Erythroblast (primary cell): ENCODE results near the gene PHF1.

Experiments used
- DNase-seq, 2 experiments: peaks; one replicate each; lab custom pipeline; 2025; lab: John Stamatoyannopoulos, UW
- GATA1 ChIP-seq: IDR thresholded peaks from 2 replicates; pipeline ENCODE4 v1.6.1; 2011; ENCODE audit warnings: low read depth, mild to moderate bottlenecking, control low read depth, low read length, moderate library complexity
- POLR2A ChIP-seq: IDR thresholded peaks from 2 replicates; pipeline ENCODE4 v1.6.1; 2011; ENCODE audit warnings: mild to moderate bottlenecking, low read length

The PHF1 gene

DNA sequence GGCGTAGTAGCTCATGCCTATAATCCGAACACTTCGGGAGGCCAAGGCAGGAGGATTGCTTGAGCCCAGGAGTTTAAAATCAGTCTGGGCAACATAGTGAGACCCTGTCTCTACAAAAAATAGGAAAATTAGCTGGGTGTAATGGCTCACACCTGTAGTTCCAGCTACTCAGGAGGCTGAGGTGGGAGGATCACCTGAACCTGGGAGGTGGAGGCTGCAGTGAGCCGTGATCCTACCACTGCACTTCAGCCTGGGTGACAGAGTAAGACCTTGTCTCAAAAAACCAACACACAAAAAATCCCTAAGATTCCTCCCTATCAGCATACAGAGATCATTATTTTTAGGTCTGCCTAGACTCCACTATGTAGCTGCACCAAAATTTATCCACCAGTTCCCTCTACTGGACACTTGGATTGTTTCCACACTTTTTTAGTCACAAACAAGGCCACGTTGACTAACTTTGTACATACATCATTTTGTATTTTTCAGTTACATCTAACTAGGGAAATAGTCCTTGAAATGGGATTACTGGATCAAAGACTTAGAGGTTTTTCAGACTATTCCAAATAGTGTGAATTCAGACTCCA is 3.6 kb upstream of the PHF1 start:
- peak in 1 of 2 experiments; percentile 44 for DNase-seq
- no peak for TF ChIP-seq GATA1
- TF ChIP-seq POLR2A = no peak

DNA sequence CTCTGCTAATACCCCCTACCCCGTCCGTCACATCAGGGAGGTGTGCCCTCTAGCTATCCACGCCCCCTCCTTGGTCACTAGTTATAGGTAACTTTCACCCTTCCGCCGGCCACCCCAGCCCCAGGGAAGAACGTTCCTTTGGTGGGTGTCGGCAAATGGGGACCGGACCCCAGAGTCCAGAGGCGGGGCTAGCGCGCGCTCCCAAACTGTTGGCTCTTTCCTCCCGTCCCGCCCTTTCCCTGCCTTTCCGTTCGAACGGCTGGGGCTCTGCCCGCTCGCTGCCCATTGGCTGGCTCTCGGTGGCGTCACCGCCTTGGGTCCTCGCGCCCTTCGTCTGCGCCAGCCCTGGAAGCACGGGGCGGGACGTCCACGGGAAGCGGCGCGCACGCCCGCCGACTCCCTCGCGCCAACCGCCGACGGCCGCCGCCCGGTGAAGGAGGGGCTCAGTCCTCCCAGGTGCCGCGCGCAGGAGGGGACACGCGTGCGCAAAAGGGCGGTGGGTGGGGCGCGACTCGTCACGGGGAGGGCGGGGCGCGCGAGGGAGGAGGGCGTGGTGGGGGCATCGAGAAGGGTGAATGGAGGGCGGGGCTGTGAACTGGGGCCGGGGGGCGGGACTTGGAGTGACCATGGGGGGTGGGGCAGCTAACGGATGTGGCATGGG is 634 bp upstream of the PHF1 start:
- DNase-seq = peak; percentile 99
- peak; percentile 89 for TF ChIP-seq POLR2A
- no peak for TF ChIP-seq GATA1

DNA sequence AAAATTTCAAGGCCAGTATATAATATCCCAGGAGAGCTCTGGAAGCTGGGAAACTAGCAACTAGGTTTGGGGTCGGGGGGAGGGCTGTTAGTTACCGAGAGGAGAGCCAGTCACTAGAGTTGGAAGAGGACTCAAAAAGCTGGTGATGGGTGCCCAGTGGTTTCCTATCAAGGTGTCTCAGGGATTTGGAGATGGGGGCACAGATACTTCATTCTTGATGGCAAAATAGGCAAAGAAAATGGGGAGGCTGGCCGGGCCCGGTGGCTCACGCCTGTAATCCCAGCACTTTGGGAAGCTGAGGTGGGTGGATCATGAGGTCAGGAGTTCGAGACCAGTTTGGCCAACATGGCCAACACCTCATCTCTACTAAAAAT is 805 bp downstream of the PHF1 start:
- no peak for DNase-seq
- TF ChIP-seq GATA1 (no peak), POLR2A (no peak)

DNA sequence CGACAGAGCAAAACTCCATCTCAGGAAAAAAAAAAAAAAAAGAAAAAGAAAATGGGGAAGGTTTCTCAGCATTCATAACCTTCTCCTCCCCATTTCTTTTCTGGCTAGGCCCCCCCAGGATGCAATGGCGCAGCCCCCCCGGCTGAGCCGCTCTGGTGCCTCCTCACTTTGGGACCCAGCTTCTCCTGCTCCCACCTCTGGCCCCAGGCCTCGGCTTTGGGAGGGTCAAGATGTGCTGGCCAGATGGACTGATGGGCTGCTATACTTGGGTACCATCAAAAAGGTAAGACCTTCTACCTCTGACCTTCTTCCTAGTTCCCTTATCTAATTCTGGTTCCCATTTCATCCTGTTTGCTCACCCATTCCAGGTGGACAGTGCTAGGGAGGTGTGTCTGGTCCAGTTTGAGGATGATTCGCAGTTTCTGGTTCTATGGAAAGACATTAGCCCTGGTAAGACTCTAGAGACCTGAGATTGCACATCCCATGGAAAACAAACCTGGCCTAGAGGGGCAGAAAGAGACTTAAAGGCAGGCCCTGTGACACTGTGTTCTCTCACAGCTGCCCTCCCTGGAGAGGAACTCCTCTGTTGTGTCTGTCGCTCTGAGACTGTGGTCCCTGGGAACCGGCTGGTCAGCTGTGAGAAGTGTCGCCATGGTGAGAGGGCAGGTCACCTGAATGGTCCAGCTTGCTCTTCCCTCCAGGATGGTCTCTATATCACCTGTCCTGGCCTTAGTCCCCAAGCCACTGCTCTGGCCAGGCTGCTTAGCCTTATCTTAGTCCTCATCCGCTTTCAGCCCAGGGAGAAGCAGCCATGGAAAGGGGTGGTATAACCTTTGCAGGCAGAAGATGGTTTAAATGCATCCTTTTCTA is 1.6 kb downstream of the PHF1 start:
- no peak for TF ChIP-seq GATA1
- no peak for TF ChIP-seq POLR2A
- DNase-seq = no peak

DNA sequence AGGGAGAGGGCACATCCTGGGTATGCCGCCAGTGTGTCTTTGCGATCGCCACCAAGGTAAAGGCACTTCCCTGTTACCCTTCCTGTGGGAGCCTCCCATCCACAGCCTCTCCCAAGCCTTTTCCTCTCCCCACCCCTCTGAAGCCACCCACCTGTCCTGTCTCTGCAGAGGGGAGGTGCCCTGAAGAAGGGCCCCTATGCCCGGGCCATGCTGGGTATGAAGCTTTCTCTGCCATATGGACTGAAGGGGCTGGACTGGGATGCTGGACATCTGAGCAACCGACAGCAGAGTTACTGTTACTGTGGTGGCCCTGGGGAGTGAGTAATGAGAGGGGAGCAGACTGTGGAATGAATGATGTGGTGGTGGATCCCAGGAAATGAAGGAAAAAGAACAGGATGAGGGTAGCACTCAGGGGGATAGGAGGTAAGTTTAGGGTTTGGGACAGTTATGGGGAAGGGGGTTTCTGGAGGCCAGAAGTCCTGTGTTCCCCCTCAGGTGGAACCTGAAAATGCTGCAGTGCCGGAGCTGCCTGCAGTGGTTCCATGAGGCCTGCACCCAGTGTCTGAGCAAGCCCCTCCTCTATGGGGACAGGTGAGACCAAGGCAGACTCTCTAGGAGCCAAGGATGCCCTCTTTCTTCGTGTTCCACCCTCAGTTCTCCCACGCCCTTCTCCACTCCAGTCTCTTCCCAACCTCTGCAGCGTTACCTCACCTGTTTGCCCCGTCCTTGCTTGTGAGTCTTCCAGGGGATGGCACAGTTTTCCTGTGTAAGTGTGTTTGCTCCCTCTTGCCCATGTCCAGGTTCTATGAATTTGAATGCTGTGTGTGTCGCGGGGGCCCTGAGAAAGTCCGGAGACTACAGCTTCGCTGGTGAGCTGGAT is 2.7 kb downstream of the PHF1 start:
- no peak for DNase-seq
- no peak for TF ChIP-seq GATA1
- no peak for TF ChIP-seq POLR2A

DNA sequence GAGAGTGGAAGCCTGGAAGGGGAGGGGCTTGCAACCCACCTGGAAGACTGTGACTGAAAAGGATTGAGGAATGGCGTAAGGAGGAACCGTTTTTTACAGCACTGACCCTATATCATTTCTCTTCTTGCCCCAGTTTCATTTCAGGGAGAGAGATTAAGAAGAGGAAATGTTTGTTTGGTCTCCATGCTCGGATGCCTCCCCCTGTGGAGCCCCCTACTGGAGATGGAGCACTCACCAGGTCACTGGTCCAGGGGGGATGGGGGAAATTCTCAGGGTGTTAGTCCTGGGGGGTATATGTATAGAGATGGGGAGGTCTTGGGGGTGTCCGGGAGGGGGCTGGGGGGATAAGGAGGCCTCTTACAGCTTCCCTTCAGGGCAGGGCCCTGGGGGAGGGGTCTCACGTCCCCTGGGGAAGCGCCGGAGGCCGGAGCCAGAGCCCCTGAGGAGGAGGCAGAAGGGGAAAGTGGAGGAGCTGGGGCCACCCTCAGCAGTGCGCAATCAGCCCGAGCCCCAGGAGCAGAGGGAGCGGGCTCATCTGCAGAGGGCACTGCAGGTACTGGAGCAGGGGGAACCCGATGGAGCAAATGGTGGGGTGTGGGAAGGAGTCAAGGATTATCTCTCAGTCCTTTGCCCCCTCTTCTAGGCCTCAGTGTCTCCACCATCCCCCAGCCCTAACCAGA is 3.9 kb downstream of the PHF1 start:
- DNase-seq = no peak
- TF ChIP-seq POLR2A = no peak
- no peak for TF ChIP-seq GATA1

DNA sequence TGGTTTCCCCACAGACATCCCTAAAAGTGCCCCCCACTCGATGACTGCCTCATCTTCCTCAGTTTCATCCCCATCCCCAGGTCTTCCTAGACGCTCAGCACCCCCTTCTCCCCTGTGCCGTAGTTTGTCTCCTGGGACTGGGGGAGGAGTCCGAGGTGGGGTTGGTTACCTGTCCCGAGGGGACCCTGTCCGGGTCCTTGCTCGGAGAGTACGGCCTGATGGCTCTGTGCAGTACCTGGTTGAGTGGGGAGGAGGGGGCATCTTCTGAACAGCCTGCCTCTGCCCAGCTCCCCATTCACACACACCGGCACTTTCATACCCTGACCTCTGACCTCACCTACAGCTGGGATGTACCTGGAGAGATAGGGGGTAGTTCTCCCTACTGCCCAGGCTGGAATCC is 5.0 kb downstream of the PHF1 start:
- DNase-seq = no peak
- TF ChIP-seq POLR2A (no peak), GATA1 (no peak)

DNA sequence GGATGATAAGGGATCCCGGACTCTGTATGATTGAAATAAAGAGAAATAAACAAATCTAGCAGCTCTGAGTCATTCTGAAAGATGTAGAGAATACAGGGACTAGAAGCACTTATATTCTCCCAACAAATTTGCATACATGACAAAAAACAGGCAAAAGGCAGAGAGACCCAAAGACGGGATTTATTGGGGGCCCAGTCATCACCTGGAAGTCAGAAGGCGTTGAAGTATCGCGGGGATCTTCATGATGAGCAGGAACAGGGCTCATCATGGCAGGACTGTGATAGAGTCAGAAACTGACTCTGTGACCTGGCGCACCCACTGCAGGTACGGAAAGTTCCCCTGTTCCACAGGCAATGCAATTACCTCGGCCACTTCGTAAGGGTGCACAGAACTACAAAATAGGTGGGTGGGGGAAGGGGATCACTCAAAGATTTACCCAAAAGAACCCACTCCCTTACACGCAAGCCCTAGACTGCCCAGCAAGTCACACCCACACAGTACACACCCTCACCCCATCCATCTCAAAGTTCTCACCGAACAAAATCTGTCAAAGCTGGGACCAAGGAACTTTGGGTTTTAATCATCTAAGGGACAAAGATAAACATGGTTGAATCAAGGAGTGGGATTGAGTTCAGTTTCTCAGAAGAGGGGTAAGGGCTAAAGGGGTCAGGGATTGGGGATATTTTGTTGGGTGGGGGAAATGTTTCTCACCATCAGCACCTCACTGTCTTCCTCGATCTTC is 5.7 kb downstream of the PHF1 start:
- no peak for TF ChIP-seq GATA1
- no peak for TF ChIP-seq POLR2A
- no peak for DNase-seq

DNA sequence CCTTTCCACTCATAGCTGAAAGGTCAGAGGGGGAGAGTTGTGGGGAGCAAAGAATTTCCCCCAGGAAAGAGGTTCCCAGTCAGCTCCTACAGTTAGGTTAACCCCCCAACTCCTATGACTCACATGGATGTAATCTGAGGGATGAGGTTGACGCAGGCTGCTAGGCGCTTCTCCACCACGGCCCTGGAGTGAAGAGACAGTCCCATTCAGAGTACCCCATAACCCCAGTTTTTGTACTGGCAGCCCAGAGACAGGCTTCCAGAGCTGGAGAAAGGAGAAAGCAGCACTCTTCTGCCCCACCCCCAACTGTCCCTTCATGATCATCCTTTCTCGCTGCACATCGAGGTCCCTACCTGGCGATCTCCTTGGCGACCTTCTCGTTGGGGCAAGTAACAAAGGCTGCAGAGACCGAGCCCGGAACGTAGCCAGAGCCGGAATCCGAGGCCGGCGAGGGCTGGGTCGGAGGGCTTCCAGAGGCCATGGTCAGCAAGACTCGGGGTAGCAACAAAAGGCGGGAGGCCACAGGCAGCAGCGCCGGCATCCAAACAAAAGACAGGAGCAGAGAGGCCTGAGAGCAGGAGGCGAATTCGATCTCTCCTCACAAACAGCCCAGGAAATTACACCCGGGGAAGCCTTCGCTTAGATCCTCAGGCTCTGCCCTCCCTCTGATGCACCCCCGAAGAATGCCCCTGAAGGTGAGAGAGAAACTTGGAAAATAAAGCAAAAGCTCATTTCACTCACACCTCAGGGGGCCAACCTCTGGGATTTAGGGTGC is 6.5 kb downstream of the PHF1 start:
- peak; percentile 36 to 73 for DNase-seq
- no peak for TF ChIP-seq GATA1
- TF ChIP-seq POLR2A = no peak

DNA sequence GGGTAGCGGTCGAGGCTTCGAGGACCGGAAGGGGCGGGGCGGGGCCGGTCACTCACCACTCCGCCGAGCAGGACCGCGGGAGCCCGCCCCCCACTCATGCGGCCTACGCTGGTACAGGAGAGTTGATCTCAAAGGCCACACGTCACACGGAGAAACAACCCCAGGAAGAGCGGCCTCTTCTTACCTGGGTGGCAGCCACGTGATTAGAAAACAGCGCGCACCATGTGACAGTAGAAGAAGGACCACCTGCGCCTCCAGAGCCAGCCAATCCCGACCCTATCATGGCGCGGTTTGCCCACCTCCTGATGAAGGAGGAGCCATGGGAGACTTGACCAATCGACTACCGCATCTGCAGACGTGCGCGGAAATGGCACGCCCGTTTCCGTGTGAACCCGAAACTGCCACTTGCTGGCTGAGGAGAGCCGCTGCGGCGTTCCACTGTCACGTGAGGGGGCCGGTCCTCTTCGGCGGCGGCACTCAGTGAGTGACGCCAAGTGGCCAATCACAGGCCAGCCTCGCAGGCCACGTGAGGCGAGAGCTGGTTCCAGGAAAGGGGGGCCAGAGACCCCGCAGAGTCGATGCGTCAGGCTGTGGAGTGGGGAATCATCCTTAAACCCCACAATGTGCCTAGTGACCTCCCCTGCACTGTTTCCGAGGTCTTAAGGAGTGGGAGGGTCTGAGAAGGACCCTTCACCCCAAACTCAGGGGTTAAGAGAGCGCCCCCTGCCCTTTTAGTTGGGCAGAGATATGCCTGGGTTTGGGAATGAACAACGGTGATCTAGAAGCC is 7.3 kb downstream of the PHF1 start, which contains the start of gene CUTA:
Gene CUTA (minus strand): TSS at position 205 of the 787 bp plus-strand sequence. CDS start 107 bp downstream, at position 98.
- TF ChIP-seq GATA1 = no peak
- TF ChIP-seq POLR2A = peak; percentile 97

More for the DNA sequence above, 7.3 kb downstream of the PHF1 start, which contains the start of gene CUTA:
- peak; percentile 99 to 100 for DNase-seq
